ENCODE results near the gene GRK5.

GRK5 gene

GRCh38 chr10:119350502-119351097 is 143.2 kb downstream of the GRK5 start:
- Histone ChIP-seq H3K36me3 (no peaks in the 10 kb centered on the region), H3K27me3 (no peaks in the 10 kb centered on the region), H3K4me3 (ENCODE audit: low read depth in 1 of 2, low read length in 1 of 2) (no peak overlapping the region), H3K9me3 (no peaks in the 10 kb centered on the region), H3K27ac (no peak overlapping the region), H3K4me1 (ENCODE audit: control insufficient read depth in 1 of 2, insufficient read depth in 1 of 2, low read depth in 1 of 2, low read length in 1 of 2) (peaks cover 4 to 11% of the 10 kb centered on the region in 2 experiments)
- no peak for TF ChIP-seq CTCF (IDR thresholded peaks at IDR 0.05)

DNA sequence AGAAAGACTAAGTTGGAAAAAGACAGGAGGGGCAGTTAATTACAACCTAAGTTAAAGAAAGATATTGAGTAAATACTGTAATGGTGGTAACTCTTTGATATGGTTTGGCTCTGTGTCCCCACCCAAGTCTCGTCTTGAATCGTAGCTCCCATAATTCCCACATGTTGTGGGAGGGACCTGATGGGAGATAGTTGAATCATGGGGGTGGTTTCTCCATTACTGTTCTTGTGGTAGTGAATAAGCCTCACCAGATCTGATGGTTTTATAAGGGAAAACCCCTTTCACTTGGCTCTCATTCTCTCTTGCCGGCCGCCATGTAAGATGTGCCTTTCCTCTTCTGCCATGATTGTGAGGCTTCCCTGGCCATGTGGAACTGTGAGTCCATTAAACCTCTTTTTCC is 143.8 kb downstream of the GRK5 start:
- H3K4me1 ChIP-seq (ENCODE audit: control insufficient read depth in 1 of 2, insufficient read depth in 1 of 2, low read depth in 1 of 2, low read length in 1 of 2) = peaks cover 4 to 11% of the 10 kb centered on the region in 2 experiments
- H3K4me3 ChIP-seq (ENCODE audit: low read depth in 1 of 2, low read length in 1 of 2) = no peak overlapping the region
- H3K27me3 ChIP-seq = no peaks in the 10 kb centered on the region
- no peaks in the 10 kb centered on the region for H3K9me3 ChIP-seq
- no peak for TF ChIP-seq CTCF (IDR thresholded peaks at IDR 0.05)
- no peaks in the 10 kb centered on the region for H3K36me3 ChIP-seq
- no peak overlapping the region for H3K27ac ChIP-seq

GRCh38 chr10:119352042-119352441 is 144.7 kb downstream of the GRK5 start:
- H3K27ac ChIP-seq = no peak overlapping the region
- TF ChIP-seq CTCF (IDR thresholded peaks at IDR 0.05) = no peak
- no peak overlapping the region for H3K4me3 ChIP-seq (ENCODE audit: low read depth in 1 of 2, low read length in 1 of 2)
- H3K4me1 ChIP-seq (ENCODE audit: control insufficient read depth in 1 of 2, insufficient read depth in 1 of 2, low read depth in 1 of 2, low read length in 1 of 2) = peaks cover 4 to 11% of the 10 kb centered on the region in 2 experiments
- H3K36me3 ChIP-seq = no peaks in the 10 kb centered on the region
- H3K27me3 ChIP-seq = no peaks in the 10 kb centered on the region
- no peaks in the 10 kb centered on the region for H3K9me3 ChIP-seq

DNA sequence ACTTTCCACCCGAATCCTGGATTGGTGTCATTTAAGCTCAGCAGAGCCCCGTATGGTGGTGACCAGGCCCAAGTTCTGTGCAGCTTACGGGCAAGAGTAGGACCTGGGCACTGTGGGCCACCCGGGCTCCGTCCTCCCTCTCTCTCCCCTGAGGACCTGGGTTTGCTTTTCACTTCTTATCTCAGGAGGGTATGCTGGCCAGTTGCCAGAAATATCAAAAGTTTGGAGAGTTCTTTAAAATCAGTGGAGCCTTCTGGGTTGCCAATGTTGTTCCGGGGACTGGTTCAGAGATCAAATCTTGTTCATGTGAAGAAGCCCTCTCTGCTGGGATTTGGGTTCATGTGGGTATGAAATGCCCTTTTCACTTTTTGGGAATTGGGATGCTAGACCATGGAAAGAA is 145.4 kb downstream of the GRK5 start:
- Histone ChIP-seq H3K27me3 (no peaks in the 10 kb centered on the region), H3K27ac (no peak overlapping the region), H3K4me3 (ENCODE audit: low read depth in 1 of 2, low read length in 1 of 2) (no peak overlapping the region), H3K9me3 (no peaks in the 10 kb centered on the region), H3K4me1 (ENCODE audit: control insufficient read depth in 1 of 2, insufficient read depth in 1 of 2, low read depth in 1 of 2, low read length in 1 of 2) (peaks cover 4 to 11% of the 10 kb centered on the region in 2 experiments), H3K36me3 (no peaks in the 10 kb centered on the region)
- no peak for TF ChIP-seq CTCF (IDR thresholded peaks at IDR 0.05)

- H3K27me3 ChIP-seq = no peaks in the 10 kb centered on the region
- H3K27ac ChIP-seq = no peak overlapping the region
- H3K4me3 ChIP-seq (ENCODE audit: low read depth in 1 of 2, low read length in 1 of 2) = no peak overlapping the region
- no peaks in the 10 kb centered on the region for H3K9me3 ChIP-seq
- no peaks in the 10 kb centered on the region for H3K36me3 ChIP-seq
- peaks cover 4 to 10% of the 10 kb centered on the region in 2 experiments for H3K4me1 ChIP-seq (ENCODE audit: control insufficient read depth in 1 of 2, insufficient read depth in 1 of 2, low read depth in 1 of 2, low read length in 1 of 2)
- no peak for TF ChIP-seq CTCF (IDR thresholded peaks at IDR 0.05)
Measured at GRCh38 chr10:119353421-119353820, 146.1 kb downstream of the GRK5 start.

All from neutrophil (primary cell).